GM10248 (cell line): ENCODE data around the gene MAT2A.

Source experiments
- CTCF ChIA-PET: fragments of 300-600 bp; sonication (Branson Sonifier 250); formaldehyde crosslinking; extraction: SDS; loops from one replicate; lab custom pipeline; 2021; ENCODE audit warnings: antibody characterized with exemption; lab: Yijun Ruan, JAX
- POLR2A ChIA-PET: fragments of 350-650 bp; sonication (Branson Sonifier 250); formaldehyde crosslinking; extraction: SDS; loops from one replicate; lab custom pipeline; 2020; ENCODE audit warnings: antibody characterized with exemption; lab: Yijun Ruan, JAX
- DNase-seq: peaks from one replicate; pipeline ENCODE4 v3.0.0; 2012; ENCODE audit errors: extremely low spot score
- CTCF ChIP-seq: IDR thresholded peaks from 2 replicates; pipeline ENCODE4 v1.5.1; 2012; ENCODE audit warnings: mild to moderate bottlenecking, low read depth; ENCODE audit errors: extremely low read depth, missing control alignments, control extremely low read depth

The MAT2A gene

GRCh38 chr2:85502720-85503119, 36.2 kb upstream of the MAT2A start:
- no peak for TF ChIP-seq CTCF
- ChIA-PET CTCF (no interaction called here), POLR2A (no interaction called here)
- DNase-seq: no peak

- DNase-seq: no peak
- ChIA-PET POLR2A (no interaction called here), CTCF (interaction anchor here (0.6 kb wide), 1 partner anchor 16 kb away, joined by 3 read pairs; no protein-coding TSS in a partner anchor)
- TF ChIP-seq CTCF: no peak
Observed at GRCh38 chr2:85503168-85503850, 35.7 kb upstream of the MAT2A start.

- ChIA-PET POLR2A (no interaction called here), CTCF (interaction anchor here (0.6 to 1.7 kb wide), 2 partner anchors 8 to 15 kb away, joined by 3 to 5 read pairs; no protein-coding TSS in a partner anchor)
- no peak for TF ChIP-seq CTCF
- no peak for DNase-seq
Observed at GRCh38 chr2:85503851-85504777, 34.9 kb upstream of the MAT2A start.

GRCh38 chr2:85504778-85505261, 34.1 kb upstream of the MAT2A start:
- no peak for TF ChIP-seq CTCF
- POLR2A ChIA-PET: interaction anchor here (1.0 kb wide), 1 partner anchor 34 kb away, joined by 4 read pairs; the partner anchor contains the start of gene MAT2A
- no peak for DNase-seq
- CTCF ChIA-PET: interaction anchor here (1.1 to 1.7 kb wide), 2 partner anchors 9 to 14 kb away, joined by 3 to 5 read pairs; no protein-coding TSS in a partner anchor

- CTCF ChIA-PET: interaction anchor here (1.1 to 1.7 kb wide), 3 partner anchors 10 to 27 kb away, joined by 3 to 5 read pairs (median 3); no protein-coding TSS in a partner anchor
- TF ChIP-seq CTCF: no peak
- DNase-seq: no peak
- POLR2A ChIA-PET: interaction anchor here (1.0 kb wide), 1 partner anchor 33 kb away, joined by 4 read pairs; the partner anchor contains the start of gene MAT2A
Observed at GRCh38 chr2:85505551-85506238, 33.3 kb upstream of the MAT2A start.

GRCh38 chr2:85506768-85507181, 32.2 kb upstream of the MAT2A start:
- no peak for DNase-seq
- ChIA-PET CTCF (interaction anchor here (0.9 to 1.0 kb wide), 2 partner anchors 16 to 19 kb away, joined by 3 to 4 read pairs; no protein-coding TSS in a partner anchor), POLR2A (interaction anchor here (0.6 kb wide), 1 partner anchor 13 kb away, joined by 4 read pairs; no protein-coding TSS in a partner anchor)
- TF ChIP-seq CTCF: no peak
